Choroid plexus epithelial cell (primary cell): ENCODE results near the gene PFDN6.

Experiments used
- DNase-seq: peaks from one replicate; pipeline ENCODE4 v3.0.0-alpha.2; 2010; ENCODE audit warnings: low read depth
- H3K4me3 ChIP-seq: 2 replicates; pipeline ENCODE4 v1.5.1; 2011; ENCODE audit warnings: low read depth, mild to moderate bottlenecking, control low read depth, low read length, moderate library complexity
- CTCF ChIP-seq: conservative IDR thresholded peaks from 2 replicates; pipeline ENCODE4 v1.5.1; 2011; ENCODE audit warnings: low read depth, mild to moderate bottlenecking, control low read depth, inconsistent platforms, low read length, moderate library complexity

Gene PFDN6

GRCh38 chr6:33330736-33331135 is 41.3 kb downstream of the PFDN6 start:
- no peak for TF ChIP-seq CTCF
- no peak overlapping the region for H3K4me3 ChIP-seq
- no peak for DNase-seq

GRCh38 chr6:33333666-33334065 is 44.3 kb downstream of the PFDN6 start:
- TF ChIP-seq CTCF: no peak
- H3K4me3 ChIP-seq: no peak overlapping the region
- DNase-seq: no peak

- DNase-seq: no peak
- H3K4me3 ChIP-seq: no peak overlapping the region
- TF ChIP-seq CTCF: no peak
These were observed 46.5 kb downstream of the PFDN6 start for GRCh38 chr6:33335916-33336315.

- no peak for TF ChIP-seq CTCF
- H3K4me3 ChIP-seq: no peak overlapping the region
- DNase-seq: no peak
These were observed 47.1 kb downstream of the PFDN6 start for GRCh38 chr6:33336495-33336894.

GRCh38 chr6:33339193-33339592 is 49.8 kb downstream of the PFDN6 start:
- TF ChIP-seq CTCF: no peak
- DNase-seq: no peak
- no peak overlapping the region for H3K4me3 ChIP-seq
